COLO668 (cell line): ENCODE measurements around the gene SLMAP.
"Not testable (repeated sequence)": the region's sequence is repeated elsewhere in the genome, so short reads cannot be mapped to it uniquely, and the experiment has no call there.

ENCODE experiments used
- DNase-seq: peaks from one replicate; lab custom pipeline; 2025; ENCODE audit not compliant: unreplicated experiment; lab: John Stamatoyannopoulos, UW

Gene SLMAP

DNA sequence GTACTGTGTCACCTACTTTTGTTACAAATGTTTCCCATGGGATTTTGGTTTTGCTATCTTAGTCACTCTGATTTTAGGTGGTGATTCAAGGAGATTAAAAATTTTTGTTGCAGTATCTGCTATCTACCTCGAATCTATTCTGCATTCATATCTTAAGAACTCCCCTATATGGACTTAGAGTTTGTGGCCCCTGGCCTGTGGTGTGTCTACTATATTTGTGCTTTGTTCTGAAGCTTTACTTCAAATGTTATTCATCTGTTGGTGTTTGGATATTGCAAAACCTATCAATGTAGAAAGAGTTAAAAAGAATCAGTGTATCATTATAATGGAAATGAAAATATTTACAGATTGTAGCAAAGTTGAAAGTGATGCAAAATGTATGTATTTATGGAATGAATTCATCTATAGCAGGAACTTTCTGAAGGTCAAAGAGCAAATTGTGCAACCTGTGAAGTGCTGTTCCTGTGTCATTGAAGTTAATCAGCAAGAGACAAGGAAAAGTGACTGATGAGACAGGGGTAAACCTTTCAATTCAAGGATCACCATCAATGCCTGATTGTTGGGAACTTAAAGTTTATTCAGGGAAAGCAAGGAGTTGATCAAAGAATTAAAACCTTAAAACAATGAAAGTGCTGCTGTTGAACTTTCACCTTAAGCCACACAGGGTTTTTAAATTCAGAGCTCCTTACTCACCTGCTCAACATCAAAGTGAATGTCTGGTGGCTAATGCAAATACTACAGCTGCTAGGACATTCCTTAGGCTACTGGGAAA lies 71.0 kb downstream of the SLMAP start:
- no peak for DNase-seq

DNA sequence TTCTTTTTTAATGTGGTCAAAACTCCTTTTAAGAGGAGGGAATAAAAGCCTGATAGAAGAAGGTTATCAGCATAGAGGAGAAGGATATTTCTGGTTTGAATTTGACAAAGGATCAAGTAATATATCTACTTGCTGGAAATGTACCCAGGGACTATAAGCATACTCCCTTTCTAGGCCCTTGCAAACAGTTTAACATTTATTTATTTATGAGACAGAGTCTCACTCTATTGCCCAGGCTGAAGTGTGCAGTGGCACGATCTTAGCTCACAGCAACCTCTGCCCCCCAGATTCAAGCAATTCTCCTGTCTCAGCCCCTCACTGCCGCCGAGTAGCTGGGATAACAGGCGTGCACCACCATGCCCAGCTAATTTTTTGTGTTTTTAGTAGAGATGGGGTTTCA lies 71.6 kb downstream of the SLMAP start:
- DNase-seq, result no peak

DNA sequence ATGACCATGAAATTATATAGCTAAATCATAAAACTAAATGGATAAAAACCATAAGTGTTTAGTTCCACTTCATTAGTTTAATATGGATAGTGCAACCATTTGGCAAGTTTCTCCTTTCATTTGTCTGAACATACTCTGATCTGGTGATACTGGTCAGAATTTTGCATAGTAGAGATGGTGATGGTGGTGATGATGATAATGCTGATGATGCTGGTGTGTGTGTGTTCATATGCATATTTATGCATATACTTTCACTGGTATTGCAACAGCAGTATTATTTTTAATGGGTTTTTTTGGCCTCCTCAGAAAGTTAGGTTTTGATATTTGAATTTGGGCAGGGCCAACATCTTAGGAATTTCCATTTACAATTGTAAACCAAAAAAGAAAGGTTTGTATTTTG lies 76.4 kb downstream of the SLMAP start:
- DNase-seq, result no peak

- DNase-seq, result no peak
Measured at GRCh38 chr3:57832900-57833313, 76.8 kb downstream of the SLMAP start.

GRCh38 chr3:57833763-57834162 lies 77.7 kb downstream of the SLMAP start:
- DNase-seq, result no peak

GRCh38 chr3:57837686-57838085 lies 81.6 kb downstream of the SLMAP start:
- no peak for DNase-seq

GRCh38 chr3:57838627-57839026 lies 82.5 kb downstream of the SLMAP start:
- DNase-seq, result no peak

DNA sequence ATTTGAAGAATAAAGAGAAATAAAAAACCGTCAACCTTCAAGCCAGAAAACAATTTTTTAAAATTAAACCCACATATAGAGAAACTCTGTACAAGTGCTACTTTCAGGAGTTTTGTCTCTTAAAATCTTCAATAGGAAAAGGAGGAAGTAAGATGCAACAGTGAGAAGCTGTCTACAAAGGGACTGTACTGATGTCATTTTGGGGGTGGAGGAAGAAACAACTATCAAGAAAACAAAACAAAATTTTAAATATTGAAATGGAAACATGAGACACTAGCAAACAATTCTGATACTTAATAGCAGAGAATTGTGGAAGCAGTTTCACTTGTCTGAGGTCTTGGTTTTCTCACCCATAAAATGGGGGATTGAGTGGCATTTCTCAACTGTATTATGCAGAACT lies 84.4 kb downstream of the SLMAP start:
- DNase-seq, result no peak

DNA sequence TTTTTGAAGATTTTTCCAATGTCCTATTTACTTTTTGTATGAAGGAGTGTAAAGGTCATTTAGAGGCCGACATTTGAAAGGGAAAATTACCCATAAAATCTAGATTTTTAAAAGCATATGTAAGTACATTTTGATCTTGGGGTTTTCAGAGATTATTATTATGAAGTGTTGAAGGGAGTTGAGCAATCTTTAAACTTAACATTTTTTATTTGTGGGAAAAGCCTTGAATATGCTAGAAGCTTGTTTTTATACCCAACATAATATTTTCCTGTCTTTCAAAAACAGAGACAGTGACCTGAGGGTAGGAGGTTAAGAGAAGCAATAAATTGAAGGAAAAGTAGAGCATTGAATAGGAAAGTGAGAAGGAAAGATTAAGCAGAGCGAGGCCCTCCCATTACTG lies 85.7 kb downstream of the SLMAP start:
- no peak for DNase-seq

- no peak for DNase-seq
Measured at GRCh38 chr3:57848177-57848738, 92.1 kb downstream of the SLMAP start.

- no peak for DNase-seq
Measured at GRCh38 chr3:57851304-57851703, 95.2 kb downstream of the SLMAP start.

DNA sequence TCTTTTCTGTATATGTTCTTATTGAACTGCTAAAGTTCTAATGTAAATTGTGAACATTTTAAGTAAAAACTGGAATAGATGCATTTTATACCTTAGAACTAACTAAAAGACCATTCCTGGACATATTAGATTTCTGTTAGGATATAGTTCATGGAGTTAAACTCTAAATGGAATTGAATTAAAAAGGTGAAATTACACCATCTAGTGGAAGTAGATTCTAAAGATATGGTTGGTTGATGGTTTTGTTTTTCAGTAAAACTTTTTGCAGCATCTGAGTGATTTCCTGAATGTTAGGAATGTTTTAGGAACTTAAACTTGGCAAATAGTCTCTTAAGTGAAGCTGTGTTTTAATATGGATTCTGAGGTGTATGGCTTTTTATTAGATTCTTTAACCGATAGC lies 96.8 kb downstream of the SLMAP start:
- no peak for DNase-seq

GRCh38 chr3:57855281-57855680 lies 99.2 kb downstream of the SLMAP start:
- no peak for DNase-seq

- DNase-seq, result no peak
Measured at GRCh38 chr3:57855943-57856342, 99.8 kb downstream of the SLMAP start.

GRCh38 chr3:57856675-57857074 lies 100.6 kb downstream of the SLMAP start:
- no peak for DNase-seq

- DNase-seq, result no peak
Measured at GRCh38 chr3:57862894-57863293, 106.8 kb downstream of the SLMAP start.

DNA sequence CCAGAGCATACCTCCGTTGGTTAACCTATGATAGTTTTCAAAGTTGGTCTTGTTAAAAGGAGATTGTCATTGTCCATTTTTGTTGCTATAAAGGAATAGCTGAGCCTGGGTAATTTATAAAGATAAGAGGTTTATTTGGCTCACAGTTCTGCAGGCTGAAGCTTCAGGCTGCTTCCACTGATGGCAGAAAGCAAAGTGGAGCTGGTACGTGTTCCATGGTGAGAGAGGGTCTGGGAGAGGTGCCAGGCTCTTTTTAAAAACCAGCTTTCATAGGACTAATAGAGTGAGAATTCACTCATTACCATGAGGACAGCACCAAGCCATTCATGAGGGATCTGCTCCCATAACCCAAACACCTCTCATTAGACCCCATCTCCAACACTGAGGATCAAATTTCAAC lies 107.3 kb downstream of the SLMAP start:
- no peak for DNase-seq

GRCh38 chr3:57864853-57865252 lies 108.7 kb downstream of the SLMAP start:
- DNase-seq, result no peak

DNA sequence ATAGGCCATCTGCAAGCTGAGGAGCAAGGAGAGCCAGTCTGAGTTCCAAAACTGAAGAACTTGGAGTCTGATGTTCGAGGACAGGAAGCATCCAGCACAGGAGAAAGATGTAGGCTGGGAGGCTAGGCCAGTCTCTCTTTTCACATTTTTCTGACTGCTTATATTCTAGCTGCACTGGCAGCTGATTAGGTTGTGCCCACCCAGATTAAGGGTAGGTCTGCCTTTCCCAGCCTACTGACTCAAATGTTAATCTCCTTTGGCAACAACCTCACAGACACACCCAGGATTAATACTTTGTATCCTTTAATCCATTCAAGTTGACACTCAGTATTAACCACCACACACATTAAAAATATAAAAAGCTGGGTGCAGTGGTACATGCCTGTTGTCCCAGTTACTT lies 113.0 kb downstream of the SLMAP start:
- DNase-seq, result not testable (repeated sequence)

- no peak for DNase-seq
Measured at GRCh38 chr3:57872606-57873005, 116.5 kb downstream of the SLMAP start.

DNA sequence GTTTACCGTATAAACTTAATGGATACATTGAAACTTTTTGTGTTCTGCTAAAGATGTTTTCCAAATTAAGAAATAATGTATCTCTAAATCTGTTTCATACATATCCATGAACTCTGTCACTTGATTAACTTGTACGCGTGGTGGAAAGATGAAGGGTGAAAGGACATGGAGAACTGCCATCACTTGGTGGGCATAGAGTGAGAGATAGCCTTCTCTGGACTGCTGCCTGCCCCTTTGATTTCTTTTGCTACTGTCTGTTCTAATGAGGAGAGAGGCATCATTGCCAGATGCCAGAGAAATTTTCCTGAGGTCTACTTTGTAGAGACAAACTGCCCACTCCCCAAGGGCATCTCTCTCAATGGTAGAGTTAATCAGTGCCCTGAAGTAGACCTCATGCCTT lies 120.5 kb downstream of the SLMAP start:
- DNase-seq, result no peak

DNA sequence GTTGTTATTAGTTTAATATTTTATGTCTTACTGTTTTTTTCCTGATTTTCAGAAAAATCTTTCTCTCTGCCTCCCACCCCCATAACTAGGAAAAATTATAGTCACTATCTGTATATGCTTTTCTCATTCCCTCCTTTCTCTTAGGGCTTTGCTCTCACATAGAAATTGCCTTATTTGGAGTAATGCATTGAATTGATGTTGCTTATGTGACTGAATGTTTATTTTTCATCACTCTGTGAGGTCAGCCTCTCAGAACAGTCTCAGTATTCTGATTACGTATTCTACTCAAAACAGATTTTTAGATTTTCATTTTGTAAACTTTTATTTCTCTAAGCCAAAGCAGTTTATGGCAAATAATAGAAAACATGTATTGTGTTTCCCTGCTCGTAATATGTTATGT lies 121.0 kb downstream of the SLMAP start:
- DNase-seq, result no peak

DNA sequence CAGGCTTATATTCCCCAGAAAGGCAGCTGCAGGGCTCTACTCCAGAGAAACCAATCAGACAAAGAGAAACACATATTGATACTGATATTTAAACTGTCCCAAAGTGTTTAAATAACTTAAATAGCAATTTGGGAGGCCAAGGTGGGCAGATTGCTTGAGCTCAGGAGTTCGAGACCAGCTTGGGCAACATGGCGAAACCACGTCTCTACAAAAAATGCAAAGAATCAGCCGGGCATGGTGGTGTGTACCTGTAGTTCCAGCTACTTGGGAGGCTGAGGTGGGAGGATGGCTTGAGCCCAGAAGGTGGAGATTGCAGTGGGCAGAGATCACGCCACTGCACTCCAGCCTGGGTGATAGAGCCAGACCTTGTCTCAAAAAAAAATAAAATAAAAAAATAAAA lies 128.3 kb downstream of the SLMAP start:
- DNase-seq, result not testable (repeated sequence)
